HG03439 (cell line): Measurements from ENCODE around the gene ORAI3.

Experiments
- ATAC-seq: cut with Tn5 transposase; IDR thresholded peaks from one replicate; pipeline ENCODE4 v1.9.1; 2021; ENCODE audit warnings: mild to moderate bottlenecking, moderate library complexity; ENCODE audit not compliant: unreplicated experiment

ORAI3 gene

DNA sequence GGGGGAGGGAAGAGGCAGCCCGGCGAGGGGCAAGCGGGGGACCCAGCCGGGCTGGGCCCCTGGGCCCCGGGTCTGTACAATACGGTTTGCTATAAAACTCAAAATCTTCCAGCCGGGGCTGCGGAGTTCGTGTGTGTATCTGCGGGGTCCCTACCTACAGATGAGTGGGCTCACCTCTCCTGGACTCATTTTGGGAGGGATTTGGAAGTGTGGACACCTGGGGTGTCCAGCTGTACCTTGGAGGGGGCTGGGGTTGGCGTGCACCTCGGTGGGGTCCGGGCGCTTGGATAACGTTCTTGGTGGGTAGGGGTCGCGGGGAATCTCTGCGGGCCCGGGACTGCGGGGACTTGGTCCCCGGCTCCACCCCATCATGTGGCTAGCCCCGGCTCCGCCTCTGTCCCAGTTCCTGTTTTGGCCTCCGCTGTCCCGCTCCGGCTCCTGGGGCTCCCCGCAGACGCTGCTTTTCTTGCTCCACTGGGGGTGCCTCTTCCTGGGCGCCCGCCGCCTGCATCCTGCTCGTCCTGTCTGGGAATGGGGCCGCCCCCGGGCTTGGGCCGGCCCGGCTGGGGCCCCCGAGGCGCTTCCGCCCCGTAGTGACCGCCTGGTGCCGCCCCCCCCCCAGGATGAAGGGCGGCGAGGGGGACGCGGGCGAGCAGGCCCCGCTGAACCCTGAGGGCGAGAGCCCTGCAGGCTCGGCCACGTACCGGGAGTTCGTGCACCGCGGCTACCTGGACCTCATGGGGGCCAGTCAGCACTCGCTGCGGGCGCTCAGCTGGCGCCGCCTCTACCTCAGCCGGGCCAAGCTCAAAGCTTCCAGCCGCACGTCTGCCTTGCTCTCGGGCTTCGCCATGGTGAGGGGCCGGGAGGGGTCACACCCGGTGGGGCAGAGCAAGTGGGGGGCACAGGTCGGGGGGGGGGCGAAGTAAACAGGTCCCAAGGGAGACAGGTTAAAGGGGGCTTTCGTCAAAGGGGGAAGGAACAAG, at the start of gene ORAI3:
Gene ORAI3 (plus strand): TSS at position 402 of the 983 bp plus-strand sequence. CDS start 222 bp downstream, at position 624.
- peak; percentile 42 for ATAC-seq

DNA sequence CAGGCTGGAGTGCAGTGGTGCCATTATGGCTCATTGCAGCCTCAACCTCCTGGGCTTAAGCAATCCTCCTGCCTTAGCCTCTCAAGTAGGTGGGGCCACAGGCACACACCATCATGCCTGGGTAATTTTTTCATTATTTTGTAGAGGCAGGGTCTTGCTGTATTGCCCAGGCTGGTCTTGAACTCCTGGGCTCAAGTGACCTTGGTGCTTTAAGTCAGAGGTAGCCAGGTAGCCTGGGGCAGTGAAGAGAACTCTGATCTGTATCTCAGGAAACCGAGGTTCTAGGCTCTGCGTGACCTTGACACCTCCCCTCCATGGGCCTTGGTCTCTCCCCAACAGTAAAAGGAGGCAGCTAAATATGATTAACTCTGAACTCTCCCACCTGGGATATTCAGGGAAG, 49.1 kb upstream of the ORAI3 start:
- no peak for ATAC-seq

- no peak for ATAC-seq
Measured at GRCh38 chr16:30900588-30900987, 48.3 kb upstream of the ORAI3 start.

DNA sequence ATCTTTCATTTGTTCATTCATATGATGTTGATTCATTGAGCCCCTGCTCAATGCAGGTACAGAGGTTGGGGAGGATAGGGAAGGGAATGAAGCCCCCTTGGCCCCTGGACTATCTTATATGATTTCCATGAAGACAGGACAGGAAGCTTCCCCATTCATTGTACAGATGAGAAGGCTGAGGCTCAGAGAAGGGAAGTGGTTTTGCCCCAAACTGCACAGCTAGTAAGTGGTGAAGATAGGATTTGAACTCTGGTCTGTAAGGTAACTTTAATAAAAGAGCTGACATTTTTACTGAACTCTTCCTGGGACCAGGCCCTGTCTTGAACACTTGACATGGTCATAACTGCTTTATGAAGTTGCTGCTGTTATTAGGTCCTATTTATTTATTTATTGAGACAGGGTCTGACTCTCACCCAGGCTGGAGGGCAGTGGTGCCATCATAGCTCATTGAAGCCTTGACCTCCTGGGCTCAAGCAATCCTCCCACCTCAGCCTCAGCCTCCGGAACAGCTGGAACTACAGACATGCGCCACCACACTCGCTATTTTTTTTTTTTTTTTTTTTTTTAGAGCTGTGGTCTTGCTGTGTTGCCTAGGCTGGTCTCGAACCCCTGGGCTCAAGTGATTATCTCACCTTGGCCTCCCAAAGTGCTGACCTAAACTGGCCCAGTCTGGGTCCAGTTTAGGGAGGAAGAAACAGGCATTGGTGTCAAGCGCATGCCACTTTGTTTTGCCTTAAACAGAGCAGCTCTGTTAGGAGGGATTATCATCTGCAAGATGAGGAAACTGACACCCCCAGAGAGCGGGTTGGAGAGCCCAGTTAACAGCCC, 47.5 kb upstream of the ORAI3 start:
- ATAC-seq, result no peak

- peak; percentile 45 for ATAC-seq
Measured at GRCh38 chr16:30902029-30902972, 46.6 kb upstream of the ORAI3 start.

- ATAC-seq, result no peak
Measured at GRCh38 chr16:30903002-30903401, 45.9 kb upstream of the ORAI3 start.

- no peak for ATAC-seq
Measured at GRCh38 chr16:30903596-30903995, 45.3 kb upstream of the ORAI3 start.

DNA sequence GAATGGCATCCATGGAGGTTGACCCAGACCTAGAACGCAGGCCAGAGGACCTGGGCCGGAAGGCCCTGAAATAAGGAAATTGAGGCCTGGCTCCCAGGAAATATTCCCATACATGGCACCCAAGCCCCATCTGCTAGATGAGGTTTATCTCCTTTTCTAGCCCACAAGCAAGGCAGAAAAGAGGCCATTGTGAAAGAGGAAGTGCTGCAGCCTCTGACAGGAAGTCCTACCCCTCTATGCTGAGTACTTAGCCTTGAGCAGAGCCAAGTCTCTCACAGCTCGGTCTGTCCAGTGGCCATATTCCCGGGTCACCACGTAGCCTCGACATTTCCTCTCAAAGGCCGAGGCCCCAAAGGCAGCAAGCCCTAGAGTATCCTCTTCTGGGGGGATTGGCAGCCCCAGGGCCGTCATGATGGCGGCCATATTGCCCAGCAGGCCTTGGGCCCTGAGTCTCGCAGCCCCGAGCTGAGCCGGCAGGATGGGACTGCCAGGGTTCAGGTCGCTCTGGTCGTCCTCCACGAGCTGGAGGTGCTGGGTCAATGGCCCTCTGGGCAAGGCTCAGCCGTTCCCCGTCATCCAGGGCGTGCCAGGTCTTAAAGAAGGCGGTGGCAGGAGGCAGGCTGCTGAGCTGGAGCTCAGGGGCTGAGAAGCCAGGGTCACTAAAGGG, 44.6 kb upstream of the ORAI3 start:
- ATAC-seq, result no peak

DNA sequence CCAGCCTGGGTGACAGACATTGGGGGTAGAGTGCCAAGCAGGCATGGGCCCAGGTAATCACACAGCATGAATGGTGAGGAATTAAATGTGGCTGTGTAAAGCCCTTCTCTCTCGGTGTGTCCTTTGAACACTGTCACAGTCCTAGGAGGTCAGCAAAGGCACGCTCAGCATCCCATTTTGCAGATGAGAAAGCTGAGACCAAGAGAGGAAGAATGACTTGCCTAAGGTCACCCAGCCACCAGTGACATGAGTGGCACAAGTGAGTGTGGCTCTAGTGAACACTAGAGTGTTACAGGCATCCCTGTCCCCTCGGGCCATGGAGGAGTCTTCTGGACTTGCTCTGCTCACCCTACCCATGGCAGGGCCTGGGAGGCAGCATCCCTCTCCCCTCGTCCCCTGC, 41.8 kb upstream of the ORAI3 start:
- ATAC-seq, result no peak

- no peak for ATAC-seq
Measured at GRCh38 chr16:30910427-30911029, 38.3 kb upstream of the ORAI3 start.

- no peak for ATAC-seq
Measured at GRCh38 chr16:30912794-30913412, 36.0 kb upstream of the ORAI3 start.

GRCh38 chr16:30914830-30915229, 34.0 kb upstream of the ORAI3 start:
- no peak for ATAC-seq

DNA sequence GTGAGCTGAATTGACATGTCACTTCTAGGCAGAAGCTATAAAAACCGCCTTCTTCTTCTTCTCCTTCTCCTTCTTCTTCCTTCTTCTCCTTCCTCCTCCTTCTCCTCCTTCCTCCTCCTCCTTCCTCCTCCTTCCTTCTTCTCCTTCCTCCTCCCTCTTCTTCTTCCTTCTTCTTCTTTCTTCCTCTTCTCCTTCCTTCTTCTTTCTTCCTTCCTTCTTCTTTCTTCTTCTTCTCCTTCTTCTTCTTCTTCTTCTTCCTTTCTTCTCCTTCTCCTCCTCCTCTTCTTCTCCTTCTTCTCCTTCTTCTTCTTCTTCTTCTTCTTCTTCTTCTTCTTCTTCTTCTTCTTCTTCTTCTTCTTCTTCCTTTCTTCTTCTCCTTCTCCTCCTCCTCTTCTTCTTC, 30.3 kb upstream of the ORAI3 start:
- no peak for ATAC-seq

GRCh38 chr16:30920891-30921290, 28.0 kb upstream of the ORAI3 start:
- no peak for ATAC-seq

DNA sequence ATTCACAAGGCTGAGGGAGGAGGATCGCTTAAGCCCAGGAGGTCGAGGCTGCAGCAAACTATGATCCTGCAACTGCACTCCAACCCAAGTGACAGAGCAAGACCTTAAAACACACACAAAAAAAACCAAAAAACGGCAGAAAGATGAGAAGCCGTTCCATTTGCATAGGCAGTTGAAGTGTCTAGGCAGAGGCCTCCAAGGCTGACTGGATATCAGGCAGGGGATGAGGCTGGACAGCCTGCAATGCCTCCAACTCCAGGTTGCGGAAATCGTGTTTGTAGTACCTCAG, 27.5 kb upstream of the ORAI3 start:
- no peak for ATAC-seq

DNA sequence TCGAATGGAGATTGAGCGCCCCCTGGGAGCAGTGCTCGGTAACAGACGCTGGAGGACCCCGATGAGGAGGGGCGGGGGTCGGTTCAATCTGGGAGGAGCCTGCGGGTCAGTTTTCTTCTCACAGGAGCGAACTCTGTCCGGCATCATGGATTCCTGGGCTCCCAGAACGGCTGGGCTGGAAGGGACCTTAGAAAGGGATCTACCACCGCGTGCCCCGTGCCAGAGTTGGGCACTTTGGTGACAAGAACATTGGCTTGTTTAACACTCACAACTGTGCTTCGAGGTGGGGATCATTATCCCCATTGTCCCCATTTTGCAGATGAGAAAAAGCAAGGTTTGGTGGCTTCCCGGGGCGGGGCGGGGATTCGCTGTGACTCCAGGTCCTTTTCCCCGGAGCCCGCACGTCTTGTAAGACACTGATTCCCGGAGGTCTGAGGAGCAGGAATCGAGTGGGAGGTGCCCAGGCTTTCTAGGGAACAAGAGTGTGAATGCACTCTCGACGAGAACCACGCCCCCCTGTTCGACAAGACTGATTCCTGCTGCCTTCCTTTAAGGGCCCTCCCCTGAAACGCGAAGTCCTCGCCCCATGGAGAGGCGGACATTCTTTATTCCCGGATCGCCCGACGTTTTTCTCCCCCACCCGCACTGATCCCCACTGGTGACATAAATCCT, 27.0 kb upstream of the ORAI3 start:
- ATAC-seq, result peak; percentile 1

GRCh38 chr16:30922420-30922959, 26.4 kb upstream of the ORAI3 start:
- ATAC-seq, result peak; percentile 83

DNA sequence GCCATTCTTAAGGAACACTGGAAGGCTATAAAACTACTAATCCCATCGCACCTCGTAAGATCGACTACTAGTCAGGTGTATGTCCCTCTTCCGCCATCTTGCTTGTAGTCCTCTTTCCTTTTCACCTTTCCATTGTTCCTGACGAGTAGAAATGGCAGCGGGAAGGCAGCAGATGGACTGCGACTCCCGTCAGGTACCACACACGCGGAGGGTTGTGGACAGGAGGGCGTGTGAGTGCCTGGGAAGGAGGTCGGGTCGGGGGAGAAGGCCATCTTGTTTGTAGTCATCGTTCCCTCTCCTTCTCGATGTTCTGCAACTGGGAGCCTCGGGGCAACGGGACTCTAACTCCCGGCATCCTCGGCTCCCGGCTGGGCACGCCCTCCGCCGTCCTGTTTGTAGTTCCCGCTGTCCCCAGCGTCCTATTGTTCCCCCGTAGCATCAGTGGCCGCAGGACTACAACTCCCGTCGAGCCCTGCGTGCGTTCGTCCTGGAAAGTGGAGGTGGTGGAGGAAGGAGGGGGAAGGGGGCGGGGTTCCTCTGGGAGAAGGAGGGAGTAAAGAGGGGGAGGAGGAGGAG, 25.8 kb upstream of the ORAI3 start:
- ATAC-seq, result peak; percentile 56
